ENCODE measurements around the gene CCDC92B. TPM values are rescaled to one million over a fixed set of nuclear protein-coding genes. Genes with fewer than 3 reads are reported as not detected.

CCDC92B gene
- total and polyA plus RNA-seq, 2 of the 13 experiments (the other 11 are each of a cell fraction or from before 2014, with no cell fraction given): not detected

DNA sequence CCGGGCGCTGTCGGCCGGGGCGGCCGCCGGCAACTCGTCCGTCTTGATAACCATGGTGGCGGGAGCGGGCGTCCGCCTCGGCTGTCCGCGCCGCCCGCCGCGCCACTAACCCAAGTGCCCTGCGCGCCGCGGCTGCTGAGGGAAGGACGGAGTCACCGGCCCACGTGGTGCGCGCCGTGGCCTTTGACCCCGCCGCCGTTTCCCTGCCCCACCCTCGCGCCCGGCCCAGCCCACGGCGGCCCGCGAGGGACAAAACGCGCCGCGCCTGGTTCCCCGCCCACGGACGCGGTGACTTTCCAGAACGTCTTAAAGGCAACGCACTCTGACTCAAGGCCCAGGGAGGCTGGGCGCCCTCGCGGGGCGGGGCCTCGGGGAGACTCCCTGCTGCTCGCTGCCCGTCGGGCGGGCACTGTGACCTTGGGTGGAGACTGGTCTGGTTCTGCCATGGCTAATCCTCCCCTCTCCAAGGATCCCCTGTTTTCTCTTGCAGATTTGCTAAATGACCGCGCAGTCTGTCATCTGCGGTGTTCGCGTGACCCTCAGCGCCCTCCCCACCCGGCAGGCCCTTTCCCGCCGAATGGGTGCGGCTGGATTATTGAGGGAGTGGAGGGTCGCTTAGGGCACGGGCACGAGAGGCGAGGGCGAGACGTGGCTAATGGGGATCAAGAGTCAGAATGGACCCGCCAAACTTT, 37.7 kb downstream of the CCDC92B start, which contains the start of gene CLUH (continued):
- TF ChIP-seq, protein P1, sequence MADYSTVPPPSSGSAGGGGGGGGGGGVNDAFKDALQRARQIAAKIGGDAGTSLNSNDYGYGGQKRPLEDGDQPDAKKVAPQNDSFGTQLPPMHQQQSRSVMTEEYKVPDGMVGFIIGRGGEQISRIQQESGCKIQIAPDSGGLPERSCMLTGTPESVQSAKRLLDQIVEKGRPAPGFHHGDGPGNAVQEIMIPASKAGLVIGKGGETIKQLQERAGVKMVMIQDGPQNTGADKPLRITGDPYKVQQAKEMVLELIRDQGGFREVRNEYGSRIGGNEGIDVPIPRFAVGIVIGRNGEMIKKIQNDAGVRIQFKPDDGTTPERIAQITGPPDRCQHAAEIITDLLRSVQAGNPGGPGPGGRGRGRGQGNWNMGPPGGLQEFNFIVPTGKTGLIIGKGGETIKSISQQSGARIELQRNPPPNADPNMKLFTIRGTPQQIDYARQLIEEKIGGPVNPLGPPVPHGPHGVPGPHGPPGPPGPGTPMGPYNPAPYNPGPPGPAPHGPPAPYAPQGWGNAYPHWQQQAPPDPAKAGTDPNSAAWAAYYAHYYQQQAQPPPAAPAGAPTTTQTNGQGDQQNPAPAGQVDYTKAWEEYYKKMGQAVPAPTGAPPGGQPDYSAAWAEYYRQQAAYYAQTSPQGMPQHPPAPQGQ (CRISPR knock-in tag; IDR thresholded peaks at IDR 0.05; ENCODE audit: borderline replicate concordance): peak; percentile 36; the same call in 1 of the 2 replicates
- TF ChIP-seq, protein P2, sequence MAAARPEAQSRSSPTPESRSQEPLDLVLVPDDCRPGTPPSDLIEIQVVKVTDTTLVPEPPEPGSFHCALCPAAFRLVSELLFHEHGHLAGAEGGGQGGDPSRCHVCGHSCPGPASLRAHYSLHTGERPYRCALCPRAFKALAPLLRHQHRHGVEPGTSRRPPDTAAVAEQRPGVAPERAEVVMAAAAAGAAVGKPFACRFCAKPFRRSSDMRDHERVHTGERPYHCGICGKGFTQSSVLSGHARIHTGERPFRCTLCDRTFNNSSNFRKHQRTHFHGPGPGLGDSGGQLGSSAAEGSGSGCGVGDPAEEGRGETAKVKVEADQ (CRISPR knock-in tag; IDR thresholded peaks at IDR 0.05; ENCODE audit: borderline replicate concordance): no peak; the same call in 1 of the 2 replicates
- no peak for TF ChIP-seq ZNF768 (CRISPR knock-in tag; IDR thresholded peaks at IDR 0.05)
- TF ChIP-seq ZZZ3 (CRISPR knock-in tag; IDR thresholded peaks at IDR 0.05; ENCODE audit: borderline replicate concordance): peak; percentile 79
- no peak for TF ChIP-seq POLR2AphosphoS2 (IDR thresholded peaks at IDR 0.05; ENCODE audit: low read depth, low read length)
- no peak for TF ChIP-seq AGO1 (IDR thresholded peaks at IDR 0.05; ENCODE audit: low read depth, low read length, poor library complexity, severe bottlenecking)
- no peak for TF ChIP-seq SRF (IDR thresholded peaks at IDR 0.05; ENCODE audit: low read depth, low read length)
- TF ChIP-seq FOSL2 (CRISPR knock-in tag; IDR thresholded peaks at IDR 0.05): peak; percentile 62
- TF ChIP-seq ZNF350 (CRISPR knock-in tag; IDR thresholded peaks at IDR 0.05; ENCODE audit: borderline replicate concordance, low read depth): peak; percentile 51; the same call in 1 of the 2 replicates
- peak; percentile 97 for TF ChIP-seq MYC (CRISPR knock-in tag; IDR thresholded peaks at IDR 0.05; ENCODE audit: borderline replicate concordance)
- no peak for TF ChIP-seq ZNF496 (CRISPR knock-in tag; IDR thresholded peaks at IDR 0.05; ENCODE audit: insufficient replicate concordance)
- TF ChIP-seq, protein P3, sequence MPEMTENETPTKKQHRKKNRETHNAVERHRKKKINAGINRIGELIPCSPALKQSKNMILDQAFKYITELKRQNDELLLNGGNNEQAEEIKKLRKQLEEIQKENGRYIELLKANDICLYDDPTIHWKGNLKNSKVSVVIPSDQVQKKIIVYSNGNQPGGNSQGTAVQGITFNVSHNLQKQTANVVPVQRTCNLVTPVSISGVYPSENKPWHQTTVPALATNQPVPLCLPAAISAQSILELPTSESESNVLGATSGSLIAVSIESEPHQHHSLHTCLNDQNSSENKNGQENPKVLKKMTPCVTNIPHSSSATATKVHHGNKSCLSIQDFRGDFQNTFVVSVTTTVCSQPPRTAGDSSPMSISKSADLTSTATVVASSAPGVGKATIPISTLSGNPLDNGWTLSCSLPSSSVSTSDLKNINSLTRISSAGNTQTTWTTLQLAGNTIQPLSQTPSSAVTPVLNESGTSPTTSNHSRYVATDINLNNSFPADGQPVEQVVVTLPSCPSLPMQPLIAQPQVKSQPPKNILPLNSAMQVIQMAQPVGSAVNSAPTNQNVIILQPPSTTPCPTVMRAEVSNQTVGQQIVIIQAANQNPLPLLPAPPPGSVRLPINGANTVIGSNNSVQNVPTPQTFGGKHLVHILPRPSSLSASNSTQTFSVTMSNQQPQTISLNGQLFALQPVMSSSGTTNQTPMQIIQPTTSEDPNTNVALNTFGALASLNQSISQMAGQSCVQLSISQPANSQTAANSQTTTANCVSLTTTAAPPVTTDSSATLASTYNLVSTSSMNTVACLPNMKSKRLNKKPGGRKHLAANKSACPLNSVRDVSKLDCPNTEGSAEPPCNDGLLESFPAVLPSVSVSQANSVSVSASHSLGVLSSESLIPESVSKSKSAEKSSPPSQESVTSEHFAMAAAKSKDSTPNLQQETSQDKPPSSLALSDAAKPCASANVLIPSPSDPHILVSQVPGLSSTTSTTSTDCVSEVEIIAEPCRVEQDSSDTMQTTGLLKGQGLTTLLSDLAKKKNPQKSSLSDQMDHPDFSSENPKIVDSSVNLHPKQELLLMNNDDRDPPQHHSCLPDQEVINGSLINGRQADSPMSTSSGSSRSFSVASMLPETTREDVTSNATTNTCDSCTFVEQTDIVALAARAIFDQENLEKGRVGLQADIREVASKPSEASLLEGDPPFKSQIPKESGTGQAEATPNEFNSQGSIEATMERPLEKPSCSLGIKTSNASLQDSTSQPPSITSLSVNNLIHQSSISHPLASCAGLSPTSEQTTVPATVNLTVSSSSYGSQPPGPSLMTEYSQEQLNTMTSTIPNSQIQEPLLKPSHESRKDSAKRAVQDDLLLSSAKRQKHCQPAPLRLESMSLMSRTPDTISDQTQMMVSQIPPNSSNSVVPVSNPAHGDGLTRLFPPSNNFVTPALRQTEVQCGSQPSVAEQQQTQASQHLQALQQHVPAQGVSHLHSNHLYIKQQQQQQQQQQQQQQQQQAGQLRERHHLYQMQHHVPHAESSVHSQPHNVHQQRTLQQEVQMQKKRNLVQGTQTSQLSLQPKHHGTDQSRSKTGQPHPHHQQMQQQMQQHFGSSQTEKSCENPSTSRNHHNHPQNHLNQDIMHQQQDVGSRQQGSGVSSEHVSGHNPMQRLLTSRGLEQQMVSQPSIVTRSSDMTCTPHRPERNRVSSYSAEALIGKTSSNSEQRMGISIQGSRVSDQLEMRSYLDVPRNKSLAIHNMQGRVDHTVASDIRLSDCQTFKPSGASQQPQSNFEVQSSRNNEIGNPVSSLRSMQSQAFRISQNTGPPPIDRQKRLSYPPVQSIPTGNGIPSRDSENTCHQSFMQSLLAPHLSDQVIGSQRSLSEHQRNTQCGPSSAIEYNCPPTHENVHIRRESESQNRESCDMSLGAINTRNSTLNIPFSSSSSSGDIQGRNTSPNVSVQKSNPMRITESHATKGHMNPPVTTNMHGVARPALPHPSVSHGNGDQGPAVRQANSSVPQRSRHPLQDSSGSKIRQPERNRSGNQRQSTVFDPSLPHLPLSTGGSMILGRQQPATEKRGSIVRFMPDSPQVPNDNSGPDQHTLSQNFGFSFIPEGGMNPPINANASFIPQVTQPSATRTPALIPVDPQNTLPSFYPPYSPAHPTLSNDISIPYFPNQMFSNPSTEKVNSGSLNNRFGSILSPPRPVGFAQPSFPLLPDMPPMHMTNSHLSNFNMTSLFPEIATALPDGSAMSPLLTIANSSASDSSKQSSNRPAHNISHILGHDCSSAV (CRISPR knock-in tag; IDR thresholded peaks at IDR 0.05; ENCODE audit: borderline replicate concordance): no peak; the same call in 1 of the 2 replicates
- TF ChIP-seq, protein P4, sequence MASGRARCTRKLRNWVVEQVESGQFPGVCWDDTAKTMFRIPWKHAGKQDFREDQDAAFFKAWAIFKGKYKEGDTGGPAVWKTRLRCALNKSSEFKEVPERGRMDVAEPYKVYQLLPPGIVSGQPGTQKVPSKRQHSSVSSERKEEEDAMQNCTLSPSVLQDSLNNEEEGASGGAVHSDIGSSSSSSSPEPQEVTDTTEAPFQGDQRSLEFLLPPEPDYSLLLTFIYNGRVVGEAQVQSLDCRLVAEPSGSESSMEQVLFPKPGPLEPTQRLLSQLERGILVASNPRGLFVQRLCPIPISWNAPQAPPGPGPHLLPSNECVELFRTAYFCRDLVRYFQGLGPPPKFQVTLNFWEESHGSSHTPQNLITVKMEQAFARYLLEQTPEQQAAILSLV (CRISPR knock-in tag; IDR thresholded peaks at IDR 0.05; ENCODE audit: borderline replicate concordance): peak; percentile 78
- TF ChIP-seq KLF6 (CRISPR knock-in tag; IDR thresholded peaks at IDR 0.05): peak; percentile 23
- TF ChIP-seq FOXC1 (CRISPR knock-in tag; IDR thresholded peaks at IDR 0.05; ENCODE audit: borderline replicate concordance): peak; percentile 82
- TF ChIP-seq, protein P5, sequence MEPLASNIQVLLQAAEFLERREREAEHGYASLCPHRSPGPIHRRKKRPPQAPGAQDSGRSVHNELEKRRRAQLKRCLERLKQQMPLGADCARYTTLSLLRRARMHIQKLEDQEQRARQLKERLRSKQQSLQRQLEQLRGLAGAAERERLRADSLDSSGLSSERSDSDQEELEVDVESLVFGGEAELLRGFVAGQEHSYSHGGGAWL (CRISPR knock-in tag; IDR thresholded peaks at IDR 0.05): peak; percentile 83; the same call in 1 of the 2 replicates
